Liver (tissue), 3 donors: Measurements from ENCODE around the gene SAFB2.

ENCODE experiments used
- JUND ChIP-seq, 2 donors: IDR thresholded peaks; 2 replicates each; pipeline ENCODE4 v1.6.1; 2016; ENCODE audit warnings: antibody characterized with exemption in 2 of 2
- TAF1 ChIP-seq: conservative IDR thresholded peaks from 2 replicates; pipeline ENCODE4 v1.6.1; 2016; ENCODE audit warnings: antibody characterized with exemption, mild to moderate bottlenecking
- TF ChIP-seq, protein P1 (sequence below): fragments of 150-350 bp; IDR thresholded peaks from 2 replicates; pipeline ENCODE4 v1.5.1; 2017; ENCODE audit warnings: improper control_type of control experiment, low read depth, low read length; ENCODE audit not compliant: missing input control
- TF ChIP-seq, protein P2 (sequence below): IDR thresholded peaks from 2 replicates; pipeline ENCODE4 v1.6.1; 2016; ENCODE audit warnings: antibody characterized with exemption
- donor health status: healthy.
- donor health status: healthy.

- TF ChIP-seq, protein P1, sequence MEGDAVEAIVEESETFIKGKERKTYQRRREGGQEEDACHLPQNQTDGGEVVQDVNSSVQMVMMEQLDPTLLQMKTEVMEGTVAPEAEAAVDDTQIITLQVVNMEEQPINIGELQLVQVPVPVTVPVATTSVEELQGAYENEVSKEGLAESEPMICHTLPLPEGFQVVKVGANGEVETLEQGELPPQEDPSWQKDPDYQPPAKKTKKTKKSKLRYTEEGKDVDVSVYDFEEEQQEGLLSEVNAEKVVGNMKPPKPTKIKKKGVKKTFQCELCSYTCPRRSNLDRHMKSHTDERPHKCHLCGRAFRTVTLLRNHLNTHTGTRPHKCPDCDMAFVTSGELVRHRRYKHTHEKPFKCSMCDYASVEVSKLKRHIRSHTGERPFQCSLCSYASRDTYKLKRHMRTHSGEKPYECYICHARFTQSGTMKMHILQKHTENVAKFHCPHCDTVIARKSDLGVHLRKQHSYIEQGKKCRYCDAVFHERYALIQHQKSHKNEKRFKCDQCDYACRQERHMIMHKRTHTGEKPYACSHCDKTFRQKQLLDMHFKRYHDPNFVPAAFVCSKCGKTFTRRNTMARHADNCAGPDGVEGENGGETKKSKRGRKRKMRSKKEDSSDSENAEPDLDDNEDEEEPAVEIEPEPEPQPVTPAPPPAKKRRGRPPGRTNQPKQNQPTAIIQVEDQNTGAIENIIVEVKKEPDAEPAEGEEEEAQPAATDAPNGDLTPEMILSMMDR: no peak
- TF ChIP-seq JUND (IDR thresholded peaks at IDR 0.05) (no peak), TAF1 (no peak)
- TF ChIP-seq, protein P2, sequence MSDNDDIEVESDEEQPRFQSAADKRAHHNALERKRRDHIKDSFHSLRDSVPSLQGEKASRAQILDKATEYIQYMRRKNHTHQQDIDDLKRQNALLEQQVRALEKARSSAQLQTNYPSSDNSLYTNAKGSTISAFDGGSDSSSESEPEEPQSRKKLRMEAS: no peak
These were observed 64.4 kb downstream of the SAFB2 start for GRCh38 chr19:5558101-5558621.
